GM12878 (cell line): ENCODE measurements around the gene AOAH. TPM values are rescaled to one million over a fixed set of nuclear protein-coding genes. Genes with fewer than 3 reads are reported as not detected.

Experiments used
- ATAC-seq: fragments of 200-7000 bp; cut with Tn5 transposase; 3 replicates; pipeline ENCODE4 v1.9.1; 2020; ENCODE audit warnings: mild to moderate bottlenecking, moderate library complexity
- BruUV-seq: library from RNA; stranded (reverse); fragments of 400-500 nt; replicated peaks from 2 replicates; lab custom pipeline; 2021; lab: Mats Ljungman, UMichigan
- CTCF ChIA-PET: fragments of 300-600 bp; sonication (Branson Sonifier 250); formaldehyde crosslinking; extraction: SDS; loops from one replicate; lab custom pipeline; 2021; ENCODE audit warnings: inconsistent platforms; lab: Yijun Ruan, JAX
- POLR2A ChIA-PET: fragments of 350-600 bp; formaldehyde crosslinking; extraction: SDS; loops from one replicate; lab custom pipeline; 2021; ENCODE audit warnings: inconsistent platforms; lab: Charles Lee
- RAD21 ChIA-PET: fragments of 300-600 bp; sonication (Branson Sonifier 250); formaldehyde crosslinking; loops from one replicate; lab custom pipeline; 2023; ENCODE audit warnings: antibody characterized with exemption; ENCODE audit not compliant: unreplicated experiment; lab: Charles Lee
- SMC1A ChIA-PET: fragments of 300-600 bp; sonication (Branson Sonifier 250); formaldehyde crosslinking; loops from one replicate; lab custom pipeline; 2023; ENCODE audit not compliant: unreplicated experiment, uncharacterized antibody; lab: Charles Lee
- DNase-seq: peaks from one replicate; pipeline ENCODE4 v3.0.0-alpha.2; 2011; ENCODE audit warnings: low read depth, low spot score
- FAIRE-seq: peaks from 3 replicates; lab custom pipeline; 2011; peaks lifted over from hg19 to GRCh38; lab: Jason Lieb, UNC
- H2AFZ ChIP-seq: 2 replicates; pipeline ENCODE4 v1.6.0; 2011; ENCODE audit warnings: low read depth, low read length, control low read depth; ENCODE audit not compliant: control insufficient read depth
- H3K27ac ChIP-seq: 2 replicates; pipeline ENCODE4 v1.5.1; 2011; ENCODE audit warnings: control low read depth; ENCODE audit not compliant: control insufficient read depth, insufficient read depth
- H3K27me3 ChIP-seq, 2 experiments: replicated peaks in 1 of 2; 2 replicates each; pipeline versions ENCODE4 v1.6.0 to v1.6.1; 2011; ENCODE audit warnings: low read length in 1 of 2; ENCODE audit not compliant: control insufficient read depth in 2 of 2, insufficient read depth in 2 of 2
- H3K36me3 ChIP-seq, 2 experiments: 2 replicates each; pipeline ENCODE4 v1.5.1; 2011; ENCODE audit warnings: low read length in 1 of 2; ENCODE audit not compliant: control insufficient read depth in 2 of 2, insufficient read depth in 2 of 2
- H3K4me1 ChIP-seq: 2 replicates; pipeline ENCODE4 v1.6.1; 2011; ENCODE audit warnings: mild to moderate bottlenecking, low read length, moderate library complexity, mixed read lengths; ENCODE audit not compliant: control insufficient read depth, insufficient read depth
- H3K4me2 ChIP-seq: 2 replicates; pipeline ENCODE4 v1.6.0; 2011; ENCODE audit warnings: control low read depth; ENCODE audit not compliant: control insufficient read depth, insufficient read depth
- H3K4me3 ChIP-seq: fragments of 200-600 bp; sonication (generic); 2 replicates; pipeline ENCODE4 v1.5.1; 2016
- H3K79me2 ChIP-seq: 2 replicates; pipeline ENCODE4 v1.6.0; 2011; ENCODE audit warnings: low read length; ENCODE audit not compliant: control insufficient read depth, insufficient read depth
- H3K9ac ChIP-seq: 2 replicates; pipeline ENCODE4 v1.8.0; 2011; ENCODE audit warnings: low read length, control low read depth, mixed read lengths; ENCODE audit not compliant: control insufficient read depth, insufficient read depth
- H3K9me3 ChIP-seq: replicated peaks from 3 replicates; pipeline ENCODE4 v1.5.1; 2011; ENCODE audit warnings: mild to moderate bottlenecking, low read length; ENCODE audit not compliant: control insufficient read depth, insufficient read depth
- H4K20me1 ChIP-seq: 2 replicates; pipeline ENCODE4 v1.6.0; 2011; ENCODE audit not compliant: control insufficient read depth, insufficient read depth
- BCL11A ChIP-seq: IDR thresholded peaks from 2 replicates; pipeline ENCODE4 v1.6.1; 2011; ENCODE audit warnings: low read depth, low read length
- CHD1 ChIP-seq: IDR thresholded peaks from 2 replicates; pipeline ENCODE4 v1.6.1; 2012; ENCODE audit warnings: low read depth, low read length, improper control_type of control experiment
- CREB1 ChIP-seq: IDR thresholded peaks from 2 replicates; pipeline ENCODE4 v1.6.1; 2012; ENCODE audit warnings: low read depth, mild to moderate bottlenecking, inconsistent platforms
- DPF2 ChIP-seq: fragments of 450-650 bp; IDR thresholded peaks from 2 replicates; pipeline ENCODE4 v1.6.1; 2017; ENCODE audit warnings: mild to moderate bottlenecking
- HDGF ChIP-seq: fragments of 450-650 bp; IDR thresholded peaks from 2 replicates; pipeline ENCODE4 v1.6.1; 2016; ENCODE audit warnings: antibody characterized with exemption
- JUNB ChIP-seq: IDR thresholded peaks from 2 replicates; pipeline ENCODE4 v1.6.1; 2016; ENCODE audit warnings: antibody characterized with exemption, mild to moderate bottlenecking
- PBX3 ChIP-seq: IDR thresholded peaks from 2 replicates; pipeline ENCODE4 v1.6.1; 2011; ENCODE audit warnings: mild to moderate bottlenecking, low read depth, low read length, moderate library complexity; ENCODE audit not compliant: insufficient replicate concordance
- SP1 ChIP-seq: IDR thresholded peaks from one replicate; pipeline ENCODE4 v1.6.1; 2011; ENCODE audit warnings: low read depth, low read length
- TAF1 ChIP-seq: IDR thresholded peaks from 2 replicates; pipeline ENCODE4 v1.6.1; 2011; ENCODE audit warnings: mild to moderate bottlenecking, low read depth, low read length, borderline replicate concordance
- TBL1XR1 ChIP-seq: IDR thresholded peaks from 2 replicates; pipeline ENCODE4 v1.6.1; 2012; ENCODE audit warnings: low read depth, low read length, improper control_type of control experiment
- YBX1 ChIP-seq: fragments of 450-650 bp; IDR thresholded peaks from 2 replicates; pipeline ENCODE4 v1.6.1; 2016; ENCODE audit warnings: antibody characterized with exemption
- ZNF207 ChIP-seq: fragments of 450-650 bp; IDR thresholded peaks from 2 replicates; pipeline ENCODE4 v1.6.1; 2014; ENCODE audit warnings: antibody characterized with exemption, mild to moderate bottlenecking, borderline replicate concordance
- WGBS: methylation state at CpG from one replicate; pipeline ENCODE4 v1.1.6; 2016; ENCODE audit warnings: low lambda C conversion rate; ENCODE audit not compliant: insufficient replicate concordance, insufficient coverage; ENCODE audit errors: missing lambda C conversion rate; 5-methylcytosine and 5-hydroxymethylcytosine counted together
- in situ Hi-C: fragments of 300-500 bp; cut with MboI; formaldehyde crosslinking; loops from 9 replicates; pipeline ENCODE4 v1.14.3; 2018; ENCODE audit warnings: mixed read lengths
- intact Hi-C: fragments of 100-400 bp; cut with micrococcal nuclease; formaldehyde crosslinking; loops from one replicate; pipeline ENCODE4 v1.14.2; 2022; ENCODE audit not compliant: unreplicated experiment
- polyA plus RNA-seq, 11 experiments: library from polyadenylated mRNA; depleted of rRNA in 4 of 11; unstranded in 6 of 11; stranded (reverse) in 5 of 11; fragments of >200 nt; fragmentation: Nextera tagmentation in 4 of 11; fragmentation: Illumina TruSeq in 1 of 11; extraction: Ambion mirVana in 4 of 11; extraction: Trizol in 1 of 11; gene quantifications; 1 replicate in 1 of 11; 2 replicates in 10 of 11; pipeline versions ENCODE4 v1.2.1 to v1.2.3, GENCODE V29; 2011 to 2016; ENCODE audit warnings: inconsistent platforms in 2 of 11, missing spikeins in 2 of 11, low read depth in 1 of 11
- total RNA-seq, 4 experiments: library from RNA; depleted of rRNA in 3 of 4; stranded (reverse); fragments of >200 nt in 3 of 4; fragmentation: Illumina TruSeq in 1 of 4; extraction: Trizol in 1 of 4; gene quantifications; 2 replicates each; pipeline versions ENCODE4 v1.2.1 to v1.2.3, GENCODE V29; 2013 to 2021
- TF ChIP-seq, protein P1 (sequence below): fragments of 450-650 bp; IDR thresholded peaks from 2 replicates; pipeline ENCODE4 v1.6.1; 2017; ENCODE audit warnings: low read depth, mild to moderate bottlenecking, moderate library complexity
- TF ChIP-seq, protein P2 (sequence below): fragments of 450-650 bp; IDR thresholded peaks from 2 replicates; pipeline ENCODE4 v1.6.1; 2016; ENCODE audit warnings: mild to moderate bottlenecking, moderate library complexity, borderline replicate concordance
- TF ChIP-seq, protein P3 (sequence below): IDR thresholded peaks from 2 replicates; pipeline ENCODE4 v1.6.1; 2012; ENCODE audit warnings: low read depth, low read length, improper control_type of control experiment

Gene AOAH
- total and polyA plus RNA-seq, 10 of the 15 experiments (the other 5 are each of a cell fraction or from before 2014, with no cell fraction given), result 0.32 to 2.8 (median 1.4) TPM

DNA sequence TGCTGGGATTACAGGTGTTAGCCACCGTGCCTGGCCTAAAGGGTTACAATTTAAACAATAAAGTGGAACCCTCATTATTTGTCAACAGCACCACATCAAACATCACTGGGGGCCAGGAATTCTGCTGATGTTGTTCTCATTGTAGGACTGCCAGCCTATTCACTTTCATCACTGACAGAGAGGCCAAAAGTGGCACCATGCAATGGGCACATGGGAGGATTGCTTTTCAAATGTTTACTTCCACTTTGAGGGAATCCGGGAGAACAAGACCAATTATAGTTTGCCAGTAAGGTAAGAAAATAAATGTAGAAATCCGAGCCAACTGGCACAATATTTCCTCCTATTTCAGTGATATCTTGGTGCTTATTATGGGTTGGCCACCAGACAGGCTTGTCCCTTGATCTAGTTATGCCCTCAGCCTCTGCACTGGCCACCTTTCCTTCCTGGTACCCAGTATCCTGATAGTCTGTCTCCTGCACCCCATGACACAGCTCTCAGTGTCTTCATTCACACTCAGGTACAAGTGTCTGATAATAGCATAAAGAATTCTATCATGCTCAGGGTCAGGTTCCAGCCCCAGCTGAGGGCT is 252.1 kb downstream of the AOAH start:
- Histone ChIP-seq H3K4me2 (no peak overlapping the region), H2AFZ (no peak overlapping the region), H3K4me1 (no peaks in the 10 kb centered on the region), H3K9ac (no peak overlapping the region), H3K9me3 (no peaks in the 10 kb centered on the region), H4K20me1 (no peaks in the 10 kb centered on the region), H3K79me2 (no peaks in the 10 kb centered on the region), H3K27ac (no peak overlapping the region), H3K36me3 (no peaks in the 10 kb centered on the region), H3K4me3 (no peak overlapping the region), H3K27me3 (no peaks in the 10 kb centered on the region)
- RAD21 ChIA-PET, result interaction anchor here (1.2 to 2.2 kb wide), 2 partner anchors 710 to 730 kb away, joined by 3 to 7 read pairs; no protein-coding TSS in a partner anchor
- POLR2A ChIA-PET, result no interaction called here
- CTCF ChIA-PET, result interaction anchor here (0.8 to 6.1 kb wide), 11 partner anchors 13 to 729 kb away, joined by 3 to 29 read pairs (median 4); no protein-coding TSS in a partner anchor
- intact Hi-C loops (loop anchor here (5.0 kb wide), 2 partner anchors 710 to 725 kb away; no protein-coding TSS in a partner anchor), in situ Hi-C loops (no loop called here)
- SMC1A ChIA-PET, result interaction anchor here (0.7 to 1.1 kb wide), 3 partner anchors 31 to 733 kb away, joined by 3 read pairs; no protein-coding TSS in a partner anchor
- ATAC-seq, result no peak
- BruUV-seq, result no TSS peak
- DNase-seq, result no peak
- FAIRE-seq, result no peak
- 43% methylated on average over 3 of the region's 3 CpGs for WGBS
- no peak for TF ChIP-seq CREB1
- no peak for TF ChIP-seq JUNB
- no peak for TF ChIP-seq HDGF
- no peak for TF ChIP-seq TBL1XR1
- TF ChIP-seq, protein P1, sequence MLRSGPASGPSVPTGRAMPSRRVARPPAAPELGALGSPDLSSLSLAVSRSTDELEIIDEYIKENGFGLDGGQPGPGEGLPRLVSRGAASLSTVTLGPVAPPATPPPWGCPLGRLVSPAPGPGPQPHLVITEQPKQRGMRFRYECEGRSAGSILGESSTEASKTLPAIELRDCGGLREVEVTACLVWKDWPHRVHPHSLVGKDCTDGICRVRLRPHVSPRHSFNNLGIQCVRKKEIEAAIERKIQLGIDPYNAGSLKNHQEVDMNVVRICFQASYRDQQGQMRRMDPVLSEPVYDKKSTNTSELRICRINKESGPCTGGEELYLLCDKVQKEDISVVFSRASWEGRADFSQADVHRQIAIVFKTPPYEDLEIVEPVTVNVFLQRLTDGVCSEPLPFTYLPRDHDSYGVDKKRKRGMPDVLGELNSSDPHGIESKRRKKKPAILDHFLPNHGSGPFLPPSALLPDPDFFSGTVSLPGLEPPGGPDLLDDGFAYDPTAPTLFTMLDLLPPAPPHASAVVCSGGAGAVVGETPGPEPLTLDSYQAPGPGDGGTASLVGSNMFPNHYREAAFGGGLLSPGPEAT, result no peak
- TF ChIP-seq PBX3, result no peak
- no peak for TF ChIP-seq BCL11A
- TF ChIP-seq CHD1, result no peak
- TF ChIP-seq, protein P2, sequence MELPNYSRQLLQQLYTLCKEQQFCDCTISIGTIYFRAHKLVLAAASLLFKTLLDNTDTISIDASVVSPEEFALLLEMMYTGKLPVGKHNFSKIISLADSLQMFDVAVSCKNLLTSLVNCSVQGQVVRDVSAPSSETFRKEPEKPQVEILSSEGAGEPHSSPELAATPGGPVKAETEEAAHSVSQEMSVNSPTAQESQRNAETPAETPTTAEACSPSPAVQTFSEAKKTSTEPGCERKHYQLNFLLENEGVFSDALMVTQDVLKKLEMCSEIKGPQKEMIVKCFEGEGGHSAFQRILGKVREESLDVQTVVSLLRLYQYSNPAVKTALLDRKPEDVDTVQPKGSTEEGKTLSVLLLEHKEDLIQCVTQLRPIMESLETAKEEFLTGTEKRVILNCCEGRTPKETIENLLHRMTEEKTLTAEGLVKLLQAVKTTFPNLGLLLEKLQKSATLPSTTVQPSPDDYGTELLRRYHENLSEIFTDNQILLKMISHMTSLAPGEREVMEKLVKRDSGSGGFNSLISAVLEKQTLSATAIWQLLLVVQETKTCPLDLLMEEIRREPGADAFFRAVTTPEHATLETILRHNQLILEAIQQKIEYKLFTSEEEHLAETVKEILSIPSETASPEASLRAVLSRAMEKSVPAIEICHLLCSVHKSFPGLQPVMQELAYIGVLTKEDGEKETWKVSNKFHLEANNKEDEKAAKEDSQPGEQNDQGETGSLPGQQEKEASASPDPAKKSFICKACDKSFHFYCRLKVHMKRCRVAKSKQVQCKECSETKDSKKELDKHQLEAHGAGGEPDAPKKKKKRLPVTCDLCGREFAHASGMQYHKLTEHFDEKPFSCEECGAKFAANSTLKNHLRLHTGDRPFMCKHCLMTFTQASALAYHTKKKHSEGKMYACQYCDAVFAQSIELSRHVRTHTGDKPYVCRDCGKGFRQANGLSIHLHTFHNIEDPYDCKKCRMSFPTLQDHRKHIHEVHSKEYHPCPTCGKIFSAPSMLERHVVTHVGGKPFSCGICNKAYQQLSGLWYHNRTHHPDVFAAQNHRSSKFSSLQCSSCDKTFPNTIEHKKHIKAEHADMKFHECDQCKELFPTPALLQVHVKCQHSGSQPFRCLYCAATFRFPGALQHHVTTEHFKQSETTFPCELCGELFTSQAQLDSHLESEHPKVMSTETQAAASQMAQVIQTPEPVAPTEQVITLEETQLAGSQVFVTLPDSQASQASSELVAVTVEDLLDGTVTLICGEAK, result no peak
- TF ChIP-seq, protein P3, sequence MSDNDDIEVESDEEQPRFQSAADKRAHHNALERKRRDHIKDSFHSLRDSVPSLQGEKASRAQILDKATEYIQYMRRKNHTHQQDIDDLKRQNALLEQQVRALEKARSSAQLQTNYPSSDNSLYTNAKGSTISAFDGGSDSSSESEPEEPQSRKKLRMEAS, result no peak
- TF ChIP-seq ZNF207, result no peak
- TF ChIP-seq TAF1, result no peak
- no peak for TF ChIP-seq SP1
- no peak for TF ChIP-seq YBX1
- no peak for TF ChIP-seq DPF2
